ENCODE results near the gene GPR137C. TPM values are rescaled to one million over a fixed set of nuclear protein-coding genes. Genes with fewer than 3 reads are reported as not detected.
A peak's percentile ranks its signal among the peaks of the same experiment; 100 is the strongest.

The GPR137C gene
- total RNA-seq, 1 donor from 2014 or later, result 0.07 TPM

- peaks cover 50% of the 10 kb centered on the region for H3K36me3 Mint-ChIP-seq (ENCODE audit: low read depth)
- peak overlapping the region; percentile 52 for H3K27ac Mint-ChIP-seq
- intact Hi-C loops (cut with micrococcal nuclease), result no loop called here
- H3K27me3 Mint-ChIP-seq, result no peaks in the 10 kb centered on the region
- no peak overlapping the region for H3K4me3 Mint-ChIP-seq
- no peaks in the 10 kb centered on the region for H3K9me3 Mint-ChIP-seq
- DNase-seq, result no peak
- H3K4me1 Mint-ChIP-seq, result peaks cover 9% of the 10 kb centered on the region
These were observed 108.2 kb downstream of the GPR137C start for GRCh38 chr14:52660832-52661231.

GRCh38 chr14:52661314-52661713 lies 108.7 kb downstream of the GPR137C start:
- DNase-seq, result no peak
- Mint-ChIP-seq H3K27ac (no peak overlapping the region), H3K4me3 (no peak overlapping the region), H3K9me3 (no peaks in the 10 kb centered on the region), H3K36me3 (ENCODE audit: low read depth) (peaks cover 51% of the 10 kb centered on the region), H3K27me3 (no peaks in the 10 kb centered on the region), H3K4me1 (peaks cover 9% of the 10 kb centered on the region)
- intact Hi-C loops (cut with micrococcal nuclease), result no loop called here

GRCh38 chr14:52663850-52664249 lies 111.2 kb downstream of the GPR137C start:
- peaks cover 44% of the 10 kb centered on the region for H3K36me3 Mint-ChIP-seq (ENCODE audit: low read depth)
- H3K4me3 Mint-ChIP-seq, result no peak overlapping the region
- intact Hi-C loops (cut with micrococcal nuclease), result no loop called here
- no peaks in the 10 kb centered on the region for H3K27me3 Mint-ChIP-seq
- no peak for DNase-seq
- peaks cover 9% of the 10 kb centered on the region for H3K4me1 Mint-ChIP-seq
- no peaks in the 10 kb centered on the region for H3K9me3 Mint-ChIP-seq
- no peak overlapping the region for H3K27ac Mint-ChIP-seq

GRCh38 chr14:52678591-52678990 lies 126.0 kb downstream of the GPR137C start:
- Mint-ChIP-seq H3K36me3 (ENCODE audit: low read depth) (peaks cover 45% of the 10 kb centered on the region), H3K27ac (no peak overlapping the region), H3K27me3 (no peaks in the 10 kb centered on the region), H3K4me1 (peaks cover 6% of the 10 kb centered on the region), H3K4me3 (no peak overlapping the region), H3K9me3 (no peaks in the 10 kb centered on the region)
- intact Hi-C loops (cut with micrococcal nuclease), result no loop called here
- DNase-seq, result no peak

GRCh38 chr14:52683985-52684520 lies 131.4 kb downstream of the GPR137C start:
- no peak overlapping the region for H3K4me3 Mint-ChIP-seq
- peaks cover 41% of the 10 kb centered on the region for H3K4me1 Mint-ChIP-seq
- intact Hi-C loops (cut with micrococcal nuclease), result no loop called here
- DNase-seq, result peak; percentile 47
- peak overlapping the region; percentile 4 for H3K27ac Mint-ChIP-seq
- no peaks in the 10 kb centered on the region for H3K27me3 Mint-ChIP-seq
- no peaks in the 10 kb centered on the region for H3K9me3 Mint-ChIP-seq
- H3K36me3 Mint-ChIP-seq (ENCODE audit: low read depth), result peaks cover 11% of the 10 kb centered on the region

GRCh38 chr14:52686176-52686575 lies 133.5 kb downstream of the GPR137C start:
- intact Hi-C loops (cut with micrococcal nuclease), result no loop called here
- Mint-ChIP-seq H3K4me3 (no peak overlapping the region), H3K27me3 (no peaks in the 10 kb centered on the region), H3K4me1 (peaks cover 54% of the 10 kb centered on the region), H3K36me3 (ENCODE audit: low read depth) (peaks cover 13% of the 10 kb centered on the region), H3K27ac (peak overlapping the region; percentile 1), H3K9me3 (no peaks in the 10 kb centered on the region)
- peak; percentile 48 for DNase-seq

Other genes starting within 250 kb of the GPR137C start
- gene PTGER2, start 238.5 kb upstream of the GPR137C start, total RNA-seq, result 66.7 and 69.9 TPM in 2 replicates
- gene TXNDC16, start 331 bp upstream of the GPR137C start, total RNA-seq, result 4.7 and 6.2 TPM in 2 replicates
- gene ERO1A, start 142.7 kb downstream of the GPR137C start, total RNA-seq, result 170 and 171 TPM in 2 replicates
- gene PSMC6, start 154.4 kb downstream of the GPR137C start, total RNA-seq, result 142 and 143 TPM in 2 replicates
- 18.3 and 19.7 TPM in 2 replicates for gene STYX, start 177.3 kb downstream of the GPR137C start, total RNA-seq
- gene GNPNAT1, start 238.8 kb downstream of the GPR137C start, total RNA-seq, result 30.6 and 32.4 TPM in 2 replicates